GM12878 (cell line): ENCODE results near the gene BBS5. TPM values are rescaled to one million over a fixed set of nuclear protein-coding genes. Genes with fewer than 3 reads are reported as not detected.

Experiments used
- ATAC-seq: fragments of 200-7000 bp; cut with Tn5 transposase; 3 replicates; pipeline ENCODE4 v1.9.1; 2020; ENCODE audit warnings: mild to moderate bottlenecking, moderate library complexity
- BruUV-seq: library from RNA; stranded (reverse); fragments of 400-500 nt; replicated peaks from 2 replicates; lab custom pipeline; 2021; lab: Mats Ljungman, UMichigan
- CTCF ChIA-PET: fragments of 300-600 bp; sonication (Branson Sonifier 250); formaldehyde crosslinking; extraction: SDS; loops from one replicate; lab custom pipeline; 2021; ENCODE audit warnings: inconsistent platforms; lab: Yijun Ruan, JAX
- POLR2A ChIA-PET: fragments of 350-600 bp; formaldehyde crosslinking; extraction: SDS; loops from one replicate; lab custom pipeline; 2021; ENCODE audit warnings: inconsistent platforms; lab: Charles Lee
- RAD21 ChIA-PET: fragments of 300-600 bp; sonication (Branson Sonifier 250); formaldehyde crosslinking; loops from one replicate; lab custom pipeline; 2023; ENCODE audit warnings: antibody characterized with exemption; ENCODE audit not compliant: unreplicated experiment; lab: Charles Lee
- SMC1A ChIA-PET: fragments of 300-600 bp; sonication (Branson Sonifier 250); formaldehyde crosslinking; loops from one replicate; lab custom pipeline; 2023; ENCODE audit not compliant: unreplicated experiment, uncharacterized antibody; lab: Charles Lee
- DNase-seq: peaks from one replicate; pipeline ENCODE4 v3.0.0-alpha.2; 2011; ENCODE audit warnings: low read depth, low spot score
- FAIRE-seq: peaks from 3 replicates; lab custom pipeline; 2011; peaks lifted over from hg19 to GRCh38; lab: Jason Lieb, UNC
- H2AFZ ChIP-seq: 2 replicates; pipeline ENCODE4 v1.6.0; 2011; ENCODE audit warnings: low read depth, low read length, control low read depth; ENCODE audit not compliant: control insufficient read depth
- H3K27ac ChIP-seq: 2 replicates; pipeline ENCODE4 v1.5.1; 2011; ENCODE audit warnings: control low read depth; ENCODE audit not compliant: control insufficient read depth, insufficient read depth
- H3K27me3 ChIP-seq, 2 experiments: replicated peaks in 1 of 2; 2 replicates each; pipeline versions ENCODE4 v1.6.0 to v1.6.1; 2011; ENCODE audit warnings: low read length in 1 of 2; ENCODE audit not compliant: control insufficient read depth in 2 of 2, insufficient read depth in 2 of 2
- H3K36me3 ChIP-seq, 2 experiments: 2 replicates each; pipeline ENCODE4 v1.5.1; 2011; ENCODE audit warnings: low read length in 1 of 2; ENCODE audit not compliant: control insufficient read depth in 2 of 2, insufficient read depth in 2 of 2
- H3K4me1 ChIP-seq: 2 replicates; pipeline ENCODE4 v1.6.1; 2011; ENCODE audit warnings: mild to moderate bottlenecking, low read length, moderate library complexity, mixed read lengths; ENCODE audit not compliant: control insufficient read depth, insufficient read depth
- H3K4me2 ChIP-seq: 2 replicates; pipeline ENCODE4 v1.6.0; 2011; ENCODE audit warnings: control low read depth; ENCODE audit not compliant: control insufficient read depth, insufficient read depth
- H3K4me3 ChIP-seq: fragments of 200-600 bp; sonication (generic); 2 replicates; pipeline ENCODE4 v1.5.1; 2016
- H3K79me2 ChIP-seq: 2 replicates; pipeline ENCODE4 v1.6.0; 2011; ENCODE audit warnings: low read length; ENCODE audit not compliant: control insufficient read depth, insufficient read depth
- H3K9ac ChIP-seq: 2 replicates; pipeline ENCODE4 v1.8.0; 2011; ENCODE audit warnings: low read length, control low read depth, mixed read lengths; ENCODE audit not compliant: control insufficient read depth, insufficient read depth
- H3K9me3 ChIP-seq: replicated peaks from 3 replicates; pipeline ENCODE4 v1.5.1; 2011; ENCODE audit warnings: mild to moderate bottlenecking, low read length; ENCODE audit not compliant: control insufficient read depth, insufficient read depth
- H4K20me1 ChIP-seq: 2 replicates; pipeline ENCODE4 v1.6.0; 2011; ENCODE audit not compliant: control insufficient read depth, insufficient read depth
- ATF3 ChIP-seq: IDR thresholded peaks from 2 replicates; pipeline ENCODE4 v1.6.1; 2011; ENCODE audit warnings: low read depth, mild to moderate bottlenecking, low read length, moderate library complexity, borderline replicate concordance; ENCODE audit errors: extremely low read depth
- ELK1 ChIP-seq: IDR thresholded peaks from 2 replicates; pipeline ENCODE4 v1.6.1; 2012; ENCODE audit warnings: low read depth, low read length, improper control_type of control experiment
- MXI1 ChIP-seq: fragments of 150-350 bp; IDR thresholded peaks from 2 replicates; pipeline ENCODE4 v1.6.1; 2011; ENCODE audit warnings: low read depth, mild to moderate bottlenecking, inconsistent platforms, low read length, improper control_type of control experiment
- RBBP5 ChIP-seq: fragments of 200-600 bp; sonication (generic); conservative IDR thresholded peaks from 2 replicates; pipeline ENCODE4 v1.6.1; 2016
- ZNF592 ChIP-seq: fragments of 450-650 bp; IDR thresholded peaks from 2 replicates; pipeline ENCODE4 v1.6.1; 2017; ENCODE audit warnings: mild to moderate bottlenecking, moderate library complexity
- ZZZ3 ChIP-seq: IDR thresholded peaks from 2 replicates; pipeline ENCODE4 v1.6.1; 2011; ENCODE audit warnings: low read depth; ENCODE audit not compliant: control insufficient read depth, insufficient read length
- WGBS: methylation state at CpG from one replicate; pipeline ENCODE4 v1.1.6; 2016; ENCODE audit warnings: low lambda C conversion rate; ENCODE audit not compliant: insufficient replicate concordance, insufficient coverage; ENCODE audit errors: missing lambda C conversion rate; 5-methylcytosine and 5-hydroxymethylcytosine counted together
- in situ Hi-C: fragments of 300-500 bp; cut with MboI; formaldehyde crosslinking; loops from 9 replicates; pipeline ENCODE4 v1.14.3; 2018; ENCODE audit warnings: mixed read lengths
- intact Hi-C: fragments of 100-400 bp; cut with micrococcal nuclease; formaldehyde crosslinking; loops from one replicate; pipeline ENCODE4 v1.14.2; 2022; ENCODE audit not compliant: unreplicated experiment
- polyA plus RNA-seq, 11 experiments: library from polyadenylated mRNA; depleted of rRNA in 4 of 11; unstranded in 6 of 11; stranded (reverse) in 5 of 11; fragments of >200 nt; fragmentation: Nextera tagmentation in 4 of 11; fragmentation: Illumina TruSeq in 1 of 11; extraction: Ambion mirVana in 4 of 11; extraction: Trizol in 1 of 11; gene quantifications; 1 replicate in 1 of 11; 2 replicates in 10 of 11; pipeline versions ENCODE4 v1.2.1 to v1.2.3, GENCODE V29; 2011 to 2016; ENCODE audit warnings: inconsistent platforms in 2 of 11, missing spikeins in 2 of 11, low read depth in 1 of 11
- total RNA-seq, 4 experiments: library from RNA; depleted of rRNA in 3 of 4; stranded (reverse); fragments of >200 nt in 3 of 4; fragmentation: Illumina TruSeq in 1 of 4; extraction: Trizol in 1 of 4; gene quantifications; 2 replicates each; pipeline versions ENCODE4 v1.2.1 to v1.2.3, GENCODE V29; 2013 to 2021

BBS5 gene
- total and polyA plus RNA-seq, 10 of the 15 experiments (the other 5 are each of a cell fraction or from before 2014, with no cell fraction given) = 0.56 to 3.4 (median 1.6) TPM

GRCh38 chr2:169546756-169547155, 67.5 kb downstream of the BBS5 start:
- Histone ChIP-seq H3K4me3 (no peak overlapping the region), H3K4me2 (no peak overlapping the region), H4K20me1 (no peaks in the 10 kb centered on the region), H2AFZ (no peak overlapping the region), H3K9ac (no peak overlapping the region), H3K36me3 (peaks cover 0 to 11% of the 10 kb centered on the region in 2 experiments; a peak in 2 of 4 replicates), H3K27ac (no peak overlapping the region), H3K27me3 (no peaks in the 10 kb centered on the region), H3K4me1 (no peaks in the 10 kb centered on the region), H3K9me3 (no peaks in the 10 kb centered on the region)
- ChIA-PET RAD21 (no interaction called here), POLR2A (no interaction called here), CTCF (no interaction called here), SMC1A (interaction anchor here (0.7 kb wide), 1 partner anchor 233 kb away, joined by 3 read pairs; no protein-coding TSS in a partner anchor)
- DNase-seq = no peak
- in situ Hi-C loops = no loop called here
- ATAC-seq = no peak
- FAIRE-seq = no peak
- no TSS peak for BruUV-seq
- WGBS = 100% methylated on average over 2 of the region's 2 CpGs
- intact Hi-C loops = no loop called here
- TF ChIP-seq ZZZ3 (no peak), ATF3 (no peak), ZNF592 (no peak), RBBP5 (no peak), ELK1 (no peak), MXI1 (no peak)
- TF ChIP-seq, all 136 proteins: peak for 0
- H3K79me2 ChIP-seq = no peaks in the 10 kb centered on the region

Other genes starting within 250 kb of the BBS5 start
- gene LRP2, start 117.0 kb upstream of the BBS5 start, total RNA-seq (2014; rRNA removed) = 0.06 TPM in 1 of 2 replicates, not detected in the other
- not detected in 2 replicates for gene LRP2, start 117.0 kb upstream of the BBS5 start, total RNA-seq (2014; rRNA removed; fragmentation: Illumina TruSeq; extraction: Trizol)
- gene LRP2, start 117.0 kb upstream of the BBS5 start, total RNA-seq (2021) = 0.05 and 0.15 TPM in 2 replicates
- 0.13 and 0.19 TPM in 2 replicates for gene LRP2, start 117.0 kb upstream of the BBS5 start, polyA plus RNA-seq (2011; rRNA removed)
- gene LRP2, start 117.0 kb upstream of the BBS5 start, polyA plus RNA-seq (2014; fragmentation: Illumina TruSeq; extraction: Trizol) = 0.01 TPM in 1 of 2 replicates, not detected in the other
- gene LRP2, start 117.0 kb upstream of the BBS5 start, polyA plus RNA-seq (2014; fragmentation: Nextera tagmentation; extraction: Ambion mirVana) = not detected
- gene LRP2, start 117.0 kb upstream of the BBS5 start, polyA plus RNA-seq (2014; rRNA removed) = 0.04 TPM in 1 of 2 replicates, not detected in the other
- gene LRP2, start 117.0 kb upstream of the BBS5 start, polyA plus RNA-seq (2016; fragmentation: Nextera tagmentation; extraction: Ambion mirVana) = not detected
- gene KLHL41, start 30.2 kb downstream of the BBS5 start, total RNA-seq (2014; rRNA removed) = not detected in 2 replicates
- 0.05 and 0.13 TPM in 2 replicates for gene KLHL41, start 30.2 kb downstream of the BBS5 start, total RNA-seq (2014; rRNA removed; fragmentation: Illumina TruSeq; extraction: Trizol)
- 0.10 and 0.77 TPM in 2 replicates for gene KLHL41, start 30.2 kb downstream of the BBS5 start, total RNA-seq (2021)
- gene KLHL41, start 30.2 kb downstream of the BBS5 start, polyA plus RNA-seq (2011; rRNA removed) = 0.04 and 0.10 TPM in 2 replicates
- 0.03 and 0.33 TPM in 2 replicates for gene KLHL41, start 30.2 kb downstream of the BBS5 start, polyA plus RNA-seq (2014; fragmentation: Illumina TruSeq; extraction: Trizol)
- under 1 TPM in 1 of 2 experiments, not detected in 1; 0.04 TPM for gene KLHL41, start 30.2 kb downstream of the BBS5 start, polyA plus RNA-seq (2014; fragmentation: Nextera tagmentation; extraction: Ambion mirVana)
- 0.09 TPM in 1 of 2 replicates, not detected in the other for gene KLHL41, start 30.2 kb downstream of the BBS5 start, polyA plus RNA-seq (2014; rRNA removed)
- gene KLHL41, start 30.2 kb downstream of the BBS5 start, polyA plus RNA-seq (2016; fragmentation: Nextera tagmentation; extraction: Ambion mirVana) = under 1 TPM; 0.15 to 0.38 TPM
- gene FASTKD1, start 94.4 kb downstream of the BBS5 start, total RNA-seq (2014; rRNA removed) = 45.6 and 65.4 TPM in 2 replicates
- 73.4 and 74.3 TPM in 2 replicates for gene FASTKD1, start 94.4 kb downstream of the BBS5 start, total RNA-seq (2014; rRNA removed; fragmentation: Illumina TruSeq; extraction: Trizol)
- gene FASTKD1, start 94.4 kb downstream of the BBS5 start, total RNA-seq (2021) = 53.5 and 54.6 TPM in 2 replicates
- 76.1 and 136 TPM in 2 replicates for gene FASTKD1, start 94.4 kb downstream of the BBS5 start, polyA plus RNA-seq (2011; rRNA removed)
- gene FASTKD1, start 94.4 kb downstream of the BBS5 start, polyA plus RNA-seq (2014; fragmentation: Illumina TruSeq; extraction: Trizol) = 59.6 and 60.4 TPM in 2 replicates
- gene FASTKD1, start 94.4 kb downstream of the BBS5 start, polyA plus RNA-seq (2014; fragmentation: Nextera tagmentation; extraction: Ambion mirVana) = 10 to 100 TPM; 60.5 to 66.3 TPM
- gene FASTKD1, start 94.4 kb downstream of the BBS5 start, polyA plus RNA-seq (2014; rRNA removed) = 49.2 and 58.3 TPM in 2 replicates
- gene FASTKD1, start 94.4 kb downstream of the BBS5 start, polyA plus RNA-seq (2016; fragmentation: Nextera tagmentation; extraction: Ambion mirVana) = 10 to 100 TPM; 66.8 to 67.6 TPM
- 22.3 and 33.5 TPM in 2 replicates for gene PPIG, start 104.9 kb downstream of the BBS5 start, total RNA-seq (2014; rRNA removed)
- gene PPIG, start 104.9 kb downstream of the BBS5 start, total RNA-seq (2014; rRNA removed; fragmentation: Illumina TruSeq; extraction: Trizol) = 81.1 and 83.0 TPM in 2 replicates
- 53.5 and 59.1 TPM in 2 replicates for gene PPIG, start 104.9 kb downstream of the BBS5 start, total RNA-seq (2021)
- gene PPIG, start 104.9 kb downstream of the BBS5 start, polyA plus RNA-seq (2011; rRNA removed) = 58.4 and 98.3 TPM in 2 replicates
- gene PPIG, start 104.9 kb downstream of the BBS5 start, polyA plus RNA-seq (2014; fragmentation: Illumina TruSeq; extraction: Trizol) = 126 and 170 TPM in 2 replicates
- gene PPIG, start 104.9 kb downstream of the BBS5 start, polyA plus RNA-seq (2014; fragmentation: Nextera tagmentation; extraction: Ambion mirVana) = 100 to 1,000 TPM; 141 to 147 TPM
- gene PPIG, start 104.9 kb downstream of the BBS5 start, polyA plus RNA-seq (2014; rRNA removed) = 39.0 and 50.8 TPM in 2 replicates
- 100 to 1,000 TPM; 107 to 114 TPM for gene PPIG, start 104.9 kb downstream of the BBS5 start, polyA plus RNA-seq (2016; fragmentation: Nextera tagmentation; extraction: Ambion mirVana)
- gene CFAP210, start 214.9 kb downstream of the BBS5 start, total RNA-seq (2014; rRNA removed) = not detected in 2 replicates
- gene CFAP210, start 214.9 kb downstream of the BBS5 start, total RNA-seq (2014; rRNA removed; fragmentation: Illumina TruSeq; extraction: Trizol) = not detected in 2 replicates
- not detected in 2 replicates for gene CFAP210, start 214.9 kb downstream of the BBS5 start, total RNA-seq (2021)
- not detected in 2 replicates for gene CFAP210, start 214.9 kb downstream of the BBS5 start, polyA plus RNA-seq (2011; rRNA removed)
- gene CFAP210, start 214.9 kb downstream of the BBS5 start, polyA plus RNA-seq (2014; fragmentation: Illumina TruSeq; extraction: Trizol) = not detected in 2 replicates
- gene CFAP210, start 214.9 kb downstream of the BBS5 start, polyA plus RNA-seq (2014; fragmentation: Nextera tagmentation; extraction: Ambion mirVana) = not detected
- gene CFAP210, start 214.9 kb downstream of the BBS5 start, polyA plus RNA-seq (2014; rRNA removed) = not detected in 2 replicates
- not detected for gene CFAP210, start 214.9 kb downstream of the BBS5 start, polyA plus RNA-seq (2016; fragmentation: Nextera tagmentation; extraction: Ambion mirVana)
- gene PHOSPHO2, start 215.0 kb downstream of the BBS5 start, total RNA-seq (2014; rRNA removed) = 4.1 and 4.3 TPM in 2 replicates
- 3.6 and 3.8 TPM in 2 replicates for gene PHOSPHO2, start 215.0 kb downstream of the BBS5 start, total RNA-seq (2014; rRNA removed; fragmentation: Illumina TruSeq; extraction: Trizol)
- 3.2 and 3.8 TPM in 2 replicates for gene PHOSPHO2, start 215.0 kb downstream of the BBS5 start, total RNA-seq (2021)
- 4.2 and 7.2 TPM in 2 replicates for gene PHOSPHO2, start 215.0 kb downstream of the BBS5 start, polyA plus RNA-seq (2011; rRNA removed)
- 4.2 and 4.3 TPM in 2 replicates for gene PHOSPHO2, start 215.0 kb downstream of the BBS5 start, polyA plus RNA-seq (2014; fragmentation: Illumina TruSeq; extraction: Trizol)
- 1 to 10 TPM; 2.7 to 3.0 TPM for gene PHOSPHO2, start 215.0 kb downstream of the BBS5 start, polyA plus RNA-seq (2014; fragmentation: Nextera tagmentation; extraction: Ambion mirVana)
- 3.6 and 4.3 TPM in 2 replicates for gene PHOSPHO2, start 215.0 kb downstream of the BBS5 start, polyA plus RNA-seq (2014; rRNA removed)
- gene PHOSPHO2, start 215.0 kb downstream of the BBS5 start, polyA plus RNA-seq (2016; fragmentation: Nextera tagmentation; extraction: Ambion mirVana) = 1 to 10 TPM; 5.9 to 7.6 TPM